ENCODE measurements around the gene TMEM25. TPM values are rescaled to one million over a fixed set of nuclear protein-coding genes. Genes with fewer than 3 reads are reported as not detected.
"Not testable (repeated sequence)": the region's sequence is repeated elsewhere in the genome, so short reads cannot be mapped to it uniquely, and the experiment has no call there.

The TMEM25 gene
- total RNA-seq, 1 donor from 2014 or later: 8.3 TPM

DNA sequence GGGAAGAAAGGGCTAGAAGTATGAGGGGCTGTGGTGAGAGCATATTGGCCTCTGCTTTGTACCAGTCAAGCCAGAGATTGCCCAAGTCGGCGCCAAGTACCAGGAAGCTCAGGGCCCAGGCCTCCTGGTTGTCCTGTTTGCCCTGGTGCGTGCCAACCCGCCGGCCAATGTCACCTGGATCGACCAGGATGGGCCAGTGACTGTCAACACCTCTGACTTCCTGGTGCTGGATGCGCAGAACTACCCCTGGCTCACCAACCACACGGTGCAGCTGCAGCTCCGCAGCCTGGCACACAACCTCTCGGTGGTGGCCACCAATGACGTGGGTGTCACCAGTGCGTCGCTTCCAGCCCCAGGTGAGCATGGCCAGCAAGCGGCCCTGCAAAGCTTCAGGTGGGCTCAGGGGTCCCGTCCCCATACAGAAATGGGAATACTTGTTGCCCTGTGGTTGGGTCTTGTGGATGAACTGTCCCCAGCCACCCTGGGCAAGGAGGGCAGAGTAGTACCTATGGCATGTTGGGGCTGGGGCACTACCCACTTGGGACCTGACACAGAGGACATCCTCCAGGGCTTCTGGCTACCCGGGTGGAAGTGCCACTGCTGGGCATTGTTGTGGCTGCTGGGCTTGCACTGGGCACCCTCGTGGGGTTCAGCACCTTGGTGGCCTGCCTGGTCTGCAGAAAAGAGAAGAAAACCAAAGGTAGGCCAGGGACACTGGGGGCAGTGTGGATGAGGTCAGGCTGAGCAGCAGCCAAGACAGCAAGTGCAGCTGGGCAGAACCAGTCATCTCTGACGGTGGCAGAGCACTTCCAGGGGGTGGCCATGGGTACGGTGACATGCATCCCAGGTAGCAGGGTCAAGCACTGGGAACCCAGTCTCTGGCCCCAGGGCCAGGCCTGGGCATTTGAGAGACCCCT lies 2.1 kb downstream of the TMEM25 start:
- ATAC-seq: no peak

DNA sequence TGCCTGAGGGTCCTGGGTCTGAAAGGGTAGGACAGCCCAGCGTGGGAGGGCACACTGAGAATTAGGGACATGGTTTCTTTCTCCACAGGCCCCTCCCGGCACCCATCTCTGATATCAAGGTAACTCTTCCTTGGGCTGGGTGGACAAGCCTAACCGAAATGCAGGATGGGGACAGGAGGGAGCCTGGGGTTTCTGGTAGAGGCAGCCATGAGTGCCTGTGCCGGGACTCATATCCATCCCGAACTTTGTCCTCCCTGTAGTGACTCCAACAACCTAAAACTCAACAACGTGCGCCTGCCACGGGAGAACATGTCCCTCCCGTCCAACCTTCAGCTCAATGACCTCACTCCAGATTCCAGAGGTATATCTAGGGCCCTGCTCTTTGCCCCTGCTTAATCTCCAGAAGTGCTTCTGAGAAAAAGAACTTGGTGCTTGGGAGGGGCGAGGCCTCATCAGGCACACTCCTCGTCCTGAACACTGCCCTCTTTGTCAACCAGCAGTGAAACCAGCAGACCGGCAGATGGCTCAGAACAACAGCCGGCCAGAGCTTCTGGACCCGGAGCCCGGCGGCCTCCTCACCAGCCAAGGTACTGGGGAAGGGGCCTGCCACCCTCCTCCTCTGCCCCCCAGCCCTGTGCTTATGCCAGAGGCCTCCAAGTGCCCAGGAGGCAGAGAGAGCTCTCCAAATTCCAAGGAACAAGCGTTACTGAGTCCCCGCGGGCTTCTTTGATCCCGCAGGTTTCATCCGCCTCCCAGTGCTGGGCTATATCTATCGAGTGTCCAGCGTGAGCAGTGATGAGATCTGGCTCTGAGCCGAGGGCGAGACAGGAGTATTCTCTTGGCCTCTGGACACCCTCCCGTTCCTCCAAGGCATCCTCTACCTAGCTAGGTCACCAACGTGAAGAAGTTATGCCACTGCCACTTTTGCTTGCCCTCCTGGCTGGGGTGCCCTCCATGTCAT lies 3.1 kb downstream of the TMEM25 start:
- no peak for ATAC-seq

DNA sequence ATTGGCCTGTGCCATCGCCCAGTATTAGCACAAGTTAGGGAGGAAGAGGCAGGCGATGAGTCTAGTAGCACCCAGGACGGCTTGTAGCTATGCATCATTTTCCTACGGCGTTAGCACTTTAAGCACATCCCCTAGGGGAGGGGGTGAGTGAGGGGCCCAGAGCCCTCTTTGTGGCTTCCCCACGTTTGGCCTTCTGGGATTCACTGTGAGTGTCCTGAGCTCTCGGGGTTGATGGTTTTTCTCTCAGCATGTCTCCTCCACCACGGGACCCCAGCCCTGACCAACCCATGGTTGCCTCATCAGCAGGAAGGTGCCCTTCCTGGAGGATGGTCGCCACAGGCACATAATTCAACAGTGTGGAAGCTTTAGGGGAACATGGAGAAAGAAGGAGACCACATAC lies 4.3 kb downstream of the TMEM25 start:
- ATAC-seq: no peak

DNA sequence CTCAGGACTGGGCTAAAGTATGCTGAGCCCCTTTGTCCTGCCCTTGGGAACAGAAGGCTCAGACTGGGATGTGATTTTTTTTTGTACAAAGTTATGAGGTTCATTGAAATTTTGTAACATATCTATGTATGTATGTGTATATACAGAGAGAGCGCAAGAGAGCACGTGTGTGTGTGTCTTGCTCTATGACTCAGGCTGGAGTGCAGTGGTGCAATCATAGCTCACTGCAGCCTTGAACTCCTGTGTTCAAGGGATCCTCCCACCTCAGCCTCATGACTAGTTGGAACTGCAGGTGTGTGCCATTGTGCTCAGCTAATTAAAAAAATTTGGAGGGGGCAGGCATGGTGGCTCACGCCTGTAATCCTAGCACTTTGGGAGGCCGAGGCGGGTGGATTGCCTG lies 5.7 kb downstream of the TMEM25 start:
- peak; percentile 66 for ATAC-seq

DNA sequence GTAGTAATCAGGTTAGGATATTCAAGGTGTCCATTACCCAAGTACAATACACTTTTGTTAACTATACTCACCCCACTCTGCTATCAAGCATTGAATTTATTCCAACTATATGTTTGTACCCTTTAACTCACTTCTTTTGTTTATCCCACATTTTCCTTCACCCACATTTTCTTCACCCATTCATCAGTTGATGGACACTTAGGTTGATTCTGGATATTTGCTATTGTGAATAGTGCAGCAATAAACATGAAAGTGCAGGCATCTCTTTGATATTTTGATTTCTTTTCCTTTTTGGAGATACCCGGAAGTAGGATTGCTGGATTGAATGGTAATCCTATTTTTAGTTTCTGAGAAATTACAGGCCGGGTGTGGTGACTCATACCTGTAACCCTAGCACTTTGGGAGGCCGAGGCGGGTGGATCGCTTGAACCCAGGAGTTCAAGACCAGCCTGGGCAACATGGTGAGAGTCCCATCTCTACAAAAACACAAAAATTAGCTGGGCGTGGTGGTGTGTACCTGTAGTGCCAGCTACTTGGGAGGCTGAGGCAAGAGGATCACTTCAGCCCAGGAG lies 6.5 kb downstream of the TMEM25 start:
- ATAC-seq: no peak

DNA sequence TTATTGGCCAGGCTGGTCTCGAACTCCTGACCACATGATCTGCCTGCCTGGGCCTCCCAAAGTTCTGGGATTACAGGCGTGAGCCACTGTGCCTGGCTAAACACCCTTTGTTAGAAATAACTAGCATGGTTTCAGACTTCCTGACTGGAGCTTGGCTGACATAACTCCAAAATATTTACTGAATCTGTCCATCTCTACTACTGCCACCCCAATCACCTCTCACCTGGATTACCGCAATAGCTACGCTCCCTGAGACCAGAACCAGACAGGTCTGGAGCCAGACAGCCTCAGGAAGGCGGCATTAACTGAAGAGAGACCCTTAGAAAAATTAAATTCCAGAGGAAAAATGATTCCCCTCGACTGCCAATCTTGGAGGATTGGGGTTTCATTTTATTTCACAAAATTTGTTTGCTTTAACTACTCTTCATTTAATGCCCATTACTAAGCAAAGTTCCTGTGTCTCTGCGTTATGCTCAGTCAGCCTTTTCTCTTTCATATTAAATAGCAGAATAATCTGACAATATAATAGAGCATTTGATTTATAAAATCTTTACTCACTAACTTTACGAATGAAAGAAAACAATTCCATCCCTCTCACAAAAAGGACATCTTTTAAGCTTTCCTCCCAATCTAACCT lies 13.1 kb downstream of the TMEM25 start:
- no peak for ATAC-seq

DNA sequence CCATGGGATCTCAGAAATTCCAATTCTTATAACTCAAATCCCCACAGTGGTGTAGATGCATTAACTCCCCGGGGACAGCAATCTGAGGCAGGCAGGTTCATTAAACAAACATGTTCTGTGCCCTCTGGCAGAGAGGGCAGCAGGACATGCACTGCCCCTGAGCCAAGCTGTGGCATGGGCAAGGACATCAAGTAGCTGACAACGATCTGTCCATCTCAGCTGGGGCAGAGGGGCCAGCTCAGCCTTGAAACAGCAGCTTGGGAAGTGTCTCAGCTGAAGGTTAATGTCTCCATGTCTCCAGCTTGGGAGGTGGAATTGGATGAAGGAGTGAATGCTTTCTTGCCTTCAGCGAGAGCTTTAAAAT lies 13.6 kb downstream of the TMEM25 start:
- ATAC-seq: no peak

DNA sequence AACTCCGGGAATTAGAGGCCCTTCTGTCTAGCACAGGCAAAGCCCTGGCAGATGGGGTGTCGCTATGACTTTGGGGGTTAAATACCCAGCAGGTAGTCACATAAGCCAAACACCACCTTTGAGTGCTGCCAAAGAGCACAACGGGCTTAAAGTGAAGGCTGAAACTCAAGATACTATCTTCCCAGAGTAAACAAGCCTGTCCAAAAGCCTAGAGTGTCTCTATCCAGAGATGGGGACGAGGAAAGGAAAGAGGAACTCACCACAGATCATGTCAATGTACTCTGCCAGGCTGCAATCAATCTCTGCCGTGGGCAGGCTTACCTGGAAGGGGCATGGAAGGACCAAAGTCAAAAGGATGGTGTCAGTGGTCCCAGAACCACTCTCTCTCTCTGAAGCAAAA lies 14.5 kb downstream of the TMEM25 start:
- ATAC-seq: no peak

DNA sequence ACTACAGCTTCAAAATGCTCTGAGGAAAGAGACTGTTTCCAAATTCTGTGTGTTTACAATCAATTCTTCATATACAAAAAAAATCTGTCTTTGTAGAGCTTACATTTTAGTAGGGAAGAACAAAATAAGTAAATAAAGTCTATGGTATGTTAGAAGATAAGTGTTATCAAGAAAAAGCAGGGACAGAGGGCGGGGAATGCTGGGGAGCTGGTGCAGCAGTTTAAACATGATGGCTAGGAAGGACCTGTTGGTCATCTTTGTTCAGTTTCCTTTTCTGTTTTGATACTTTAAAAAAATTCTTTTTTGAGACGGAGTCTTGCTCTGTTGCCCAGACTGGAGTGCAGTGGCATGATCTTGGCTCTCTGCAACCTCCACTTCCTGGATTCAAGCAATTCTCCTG lies 16.1 kb downstream of the TMEM25 start:
- ATAC-seq: no peak

DNA sequence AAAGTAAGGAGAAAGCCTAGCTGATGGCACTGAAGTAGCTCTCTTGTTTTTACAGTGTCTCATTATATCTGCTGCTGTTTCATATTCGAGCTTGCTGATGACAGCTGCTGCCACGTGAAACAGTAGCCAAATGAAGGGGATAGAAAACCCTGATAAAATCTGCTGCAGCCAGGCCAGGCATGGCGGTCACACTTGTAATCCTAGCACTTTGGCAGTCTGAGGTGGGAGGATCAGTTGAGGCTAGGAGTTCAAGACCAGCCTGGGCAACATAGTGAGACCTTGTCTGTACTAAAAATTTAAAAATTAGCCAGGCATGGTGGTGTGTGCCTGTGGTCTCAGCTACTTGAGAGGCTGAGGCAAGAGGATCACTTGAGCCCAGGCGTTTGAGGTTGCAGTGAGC lies 21.3 kb downstream of the TMEM25 start:
- no peak for ATAC-seq

DNA sequence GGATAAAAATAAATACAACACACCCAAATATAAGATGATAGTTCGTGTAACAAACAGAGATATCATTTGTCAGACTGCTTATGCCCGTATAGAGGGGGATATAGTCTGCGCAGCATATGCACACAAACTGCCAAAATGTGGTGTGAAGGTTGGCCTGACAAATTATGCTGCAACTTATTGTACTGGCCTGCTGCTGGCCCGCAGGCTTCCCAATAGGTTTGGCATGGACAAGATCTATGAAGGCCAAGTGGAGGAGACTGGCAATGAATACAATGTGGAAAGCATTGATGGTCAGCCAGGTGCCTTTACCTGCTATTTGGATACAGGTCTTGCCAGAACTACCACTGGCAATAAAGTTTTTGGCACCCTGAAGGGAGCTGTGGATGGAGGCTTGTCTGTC lies 29.8 kb downstream of the TMEM25 start:
- no peak for ATAC-seq

DNA sequence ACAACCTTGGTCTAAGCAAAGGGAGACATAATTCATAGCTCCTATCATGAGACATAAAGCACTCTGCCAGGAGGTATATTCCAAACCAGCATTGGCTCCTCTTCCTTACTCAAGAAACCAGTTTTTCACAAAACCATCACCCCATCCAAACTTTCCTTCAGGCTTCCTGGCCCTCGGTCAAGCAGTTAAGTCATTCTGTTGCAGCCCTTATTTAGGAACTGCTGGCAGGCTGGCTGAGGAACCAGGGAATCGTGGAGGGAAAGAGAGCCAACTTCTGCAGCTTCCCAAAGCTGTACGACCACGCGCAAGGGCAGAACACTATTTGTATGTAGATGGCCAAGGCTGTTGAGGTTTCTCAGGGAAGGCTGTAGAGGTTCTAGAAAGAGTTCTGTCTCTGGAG lies 34.1 kb downstream of the TMEM25 start:
- peak; percentile 32 for ATAC-seq

DNA sequence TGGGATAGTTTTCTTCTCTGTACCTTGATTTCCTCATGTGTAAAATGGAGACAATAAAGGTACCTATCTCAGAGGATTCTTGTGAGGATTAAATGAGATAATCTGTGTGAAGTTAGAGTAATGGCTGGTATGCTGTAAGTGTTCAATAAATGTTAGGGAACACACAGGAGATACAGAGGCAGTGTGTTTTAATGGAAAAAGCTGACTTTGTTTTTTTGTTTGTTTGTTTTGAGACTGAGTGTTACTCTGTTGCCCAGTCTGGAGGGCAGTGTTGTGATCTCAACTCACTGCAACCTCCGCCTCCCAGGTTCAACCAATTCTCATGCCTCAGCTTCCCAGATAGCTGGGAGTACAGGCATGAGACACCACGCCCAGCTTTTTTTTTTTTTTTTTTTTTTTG lies 38.7 kb downstream of the TMEM25 start:
- no peak for ATAC-seq

DNA sequence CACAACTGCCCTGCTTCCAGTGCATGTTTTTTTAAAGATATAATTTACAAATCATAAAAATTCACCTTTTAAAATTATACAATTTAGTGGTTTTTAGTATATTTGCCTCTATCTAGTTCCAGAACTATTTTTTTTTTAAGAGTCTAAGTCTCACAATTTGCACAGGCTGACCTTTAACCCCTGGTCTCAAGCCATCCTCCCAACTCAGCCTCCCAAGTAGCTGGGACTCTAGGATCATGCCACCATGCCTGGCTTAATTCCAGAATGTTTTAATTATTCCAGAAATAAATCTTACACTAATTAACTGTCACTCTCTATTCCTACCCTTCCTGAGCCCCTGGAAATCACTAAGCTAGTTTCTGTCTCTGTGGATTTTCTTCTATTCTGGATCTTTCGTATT lies 39.8 kb downstream of the TMEM25 start:
- no peak for ATAC-seq

DNA sequence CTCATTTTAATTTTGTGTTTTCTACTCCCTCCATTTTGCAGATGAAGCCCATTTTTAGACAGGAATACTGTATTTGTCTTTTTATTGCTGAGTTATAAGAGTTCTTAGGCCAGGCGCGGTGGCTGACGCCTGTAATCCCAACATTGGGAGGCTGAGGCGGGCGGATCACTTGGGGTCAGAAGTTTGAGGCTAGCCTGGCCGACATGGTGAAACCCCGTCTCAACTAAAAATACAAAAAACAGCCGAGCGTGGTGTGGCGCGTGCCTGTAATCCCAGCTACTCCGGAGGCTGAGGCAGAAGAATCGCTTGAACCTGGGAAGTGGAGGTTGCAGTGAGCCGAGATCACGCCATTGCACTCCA lies 40.7 kb downstream of the TMEM25 start:
- ATAC-seq: not testable (repeated sequence)

DNA sequence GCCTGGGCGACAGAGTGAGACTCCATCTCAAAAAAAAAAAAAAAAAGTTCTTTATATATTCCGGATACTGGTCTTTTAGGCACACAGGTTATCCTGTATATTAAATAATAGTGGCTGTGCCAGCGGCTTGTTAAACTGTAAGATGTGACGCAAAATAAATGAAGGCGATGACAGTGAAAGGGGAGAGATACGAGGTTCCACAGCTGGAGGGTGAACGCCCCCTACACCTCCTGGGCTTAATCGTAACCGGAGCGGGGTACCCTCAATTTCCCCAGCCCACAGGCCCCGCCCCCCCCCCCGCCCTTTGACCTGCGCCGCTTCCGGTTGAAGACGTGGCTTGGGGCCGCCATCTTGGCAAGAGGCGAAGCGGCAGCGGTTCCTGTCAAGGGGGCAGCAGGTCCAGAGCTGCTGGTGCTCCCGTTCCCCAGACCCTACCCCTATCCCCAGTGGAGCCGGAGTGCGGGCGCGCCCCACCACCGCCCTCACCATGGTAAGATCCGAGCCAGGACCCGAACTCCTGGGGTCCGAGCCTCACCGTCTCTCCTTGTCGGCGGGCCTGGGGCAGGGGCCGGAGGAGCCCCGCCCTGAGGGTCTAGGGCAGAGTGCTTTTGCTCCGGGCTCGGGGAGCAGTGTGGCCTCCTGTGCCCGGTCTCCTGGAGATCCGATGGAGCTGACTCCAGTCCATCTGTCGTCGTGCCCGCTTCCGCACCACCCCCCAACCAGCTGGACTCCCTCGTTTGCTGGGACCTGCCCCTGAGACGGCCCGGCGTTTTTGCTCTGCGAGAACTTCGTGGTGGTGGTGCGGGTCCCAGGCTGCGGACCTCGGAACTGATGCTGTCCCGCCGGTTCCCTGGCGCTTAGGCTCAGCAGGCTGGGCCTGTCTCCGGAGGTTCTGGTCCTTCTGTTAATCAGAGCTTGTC lies 41.3 kb downstream of the TMEM25 start, which contains the start of gene ARCN1:
ARCN1 (plus strand) TSS at position 349 of the 920 bp plus-strand sequence; CDS start at position 488, 139 bp downstream.
- peak; percentile 80 for ATAC-seq

DNA sequence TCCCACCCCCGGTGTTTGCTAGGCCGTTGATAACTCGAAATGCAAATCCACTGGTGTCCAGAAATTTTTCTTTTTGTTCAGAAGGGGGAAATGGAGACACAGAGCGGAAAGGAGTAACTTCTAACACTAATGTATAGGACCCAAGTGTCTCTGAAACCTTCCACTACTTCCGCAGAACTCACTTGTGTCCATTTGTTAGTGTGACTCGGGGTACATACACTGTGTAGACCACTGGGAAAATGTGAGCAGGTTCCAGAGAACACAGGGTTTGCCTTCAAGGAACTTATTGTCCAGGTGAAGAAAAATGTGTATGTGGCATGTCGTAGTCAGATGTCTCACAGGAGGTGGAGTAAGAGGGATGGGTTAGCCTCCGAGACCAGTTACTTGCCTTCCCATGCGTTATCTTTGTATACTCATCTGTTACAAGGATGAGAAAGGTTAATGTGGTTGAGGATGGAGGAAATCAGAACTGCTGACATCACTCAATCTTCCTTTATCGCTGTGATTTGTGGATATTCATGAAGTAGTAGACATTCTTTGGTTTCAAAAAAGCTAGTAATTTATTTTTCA lies 42.1 kb downstream of the TMEM25 start:
- ATAC-seq: peak; percentile 47

DNA sequence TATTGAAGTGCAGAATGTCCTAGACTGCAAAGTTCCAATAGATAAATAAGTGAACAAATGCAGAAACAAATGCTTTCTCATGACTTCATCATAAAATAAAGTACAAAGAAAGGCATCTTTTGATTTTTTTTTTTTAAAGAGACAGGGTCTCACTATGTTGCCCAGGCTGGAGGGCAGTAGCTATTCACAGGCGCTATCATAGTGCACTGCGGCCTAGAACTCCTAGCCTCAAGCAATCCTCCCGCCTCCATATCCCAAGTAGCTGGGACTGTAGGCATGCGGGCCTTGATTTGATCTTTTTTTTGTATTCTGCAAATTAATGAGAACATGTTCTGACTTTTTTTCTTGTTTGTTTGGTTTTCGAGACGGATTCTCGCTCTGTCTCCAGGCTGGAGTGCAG lies 43.6 kb downstream of the TMEM25 start:
- ATAC-seq: no peak

DNA sequence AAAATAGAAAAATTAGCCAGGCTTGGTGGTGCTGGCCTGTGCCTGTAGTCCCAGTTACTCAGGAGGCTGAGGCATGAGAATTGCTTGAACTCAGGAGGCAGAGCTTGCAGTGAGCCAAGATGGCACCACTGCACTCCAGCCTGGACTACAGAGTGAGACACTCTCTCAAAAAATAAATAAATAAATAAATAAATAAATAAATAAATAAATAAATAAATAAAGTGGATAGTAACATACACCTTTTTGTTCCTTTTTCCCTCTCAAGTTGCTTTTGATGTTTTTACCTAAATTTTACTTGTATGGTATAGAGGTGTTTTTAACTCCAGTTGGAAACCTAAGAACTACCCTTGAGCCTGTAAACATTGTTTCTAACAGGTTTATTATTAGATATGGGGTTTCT lies 47.0 kb downstream of the TMEM25 start:
- not testable (repeated sequence) for ATAC-seq

DNA sequence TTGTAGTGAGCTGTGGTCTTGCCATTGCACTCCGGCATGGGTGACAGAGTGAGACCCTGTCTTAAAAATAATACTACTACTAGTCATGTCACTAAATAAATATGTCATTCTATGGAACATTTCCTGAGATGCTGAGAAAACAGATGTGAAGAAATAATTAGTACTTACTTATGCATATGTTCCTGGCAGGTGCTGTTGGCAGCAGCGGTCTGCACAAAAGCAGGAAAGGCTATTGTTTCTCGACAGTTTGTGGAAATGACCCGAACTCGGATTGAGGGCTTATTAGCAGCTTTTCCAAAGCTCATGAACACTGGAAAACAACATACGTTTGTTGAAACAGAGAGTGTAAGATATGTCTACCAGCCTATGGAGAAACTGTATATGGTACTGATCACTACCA lies 50.1 kb downstream of the TMEM25 start:
- no peak for ATAC-seq

Data from esophagus mucosa (tissue), 1 donor.